Germinal center (tissue), 1 donor: ENCODE measurements around the gene CMIP.

ENCODE experiments used
- DNase-seq: peaks from one replicate; pipeline ENCODE4 v3.0.0; 2012; ENCODE audit warnings: mixed read lengths, low spot score

Gene CMIP

DNA sequence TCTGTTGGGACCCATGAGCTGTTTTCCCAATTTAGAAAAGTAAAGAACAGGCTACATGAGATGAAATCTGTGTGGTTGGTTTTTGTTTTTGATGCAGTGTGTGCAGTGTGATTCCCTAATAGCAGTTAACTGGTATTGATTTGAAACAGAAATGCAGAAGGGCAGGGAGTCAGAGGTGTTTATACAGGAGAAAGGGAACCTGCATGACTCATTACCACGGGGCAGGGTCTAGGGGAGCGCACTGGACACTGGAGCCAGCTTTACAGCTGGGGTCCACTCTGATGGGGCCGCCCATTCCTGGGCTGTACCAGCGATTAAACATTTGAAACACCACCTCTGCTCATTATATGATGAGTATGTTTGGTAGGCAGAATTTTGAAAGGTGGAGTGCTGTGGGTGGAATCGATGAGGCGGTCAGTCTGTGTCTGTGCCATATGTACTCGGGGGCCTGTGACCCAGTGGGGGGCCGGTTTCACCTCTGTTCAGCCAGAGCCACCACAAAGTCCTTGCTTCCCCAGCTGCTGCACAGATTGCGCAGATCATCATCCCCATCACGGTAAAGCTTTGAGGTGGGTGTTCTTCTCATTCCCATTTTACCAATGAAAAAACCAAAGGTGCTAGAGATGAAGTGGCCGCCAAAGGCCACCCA is 142.5 kb downstream of the CMIP start:
- DNase-seq, result no peak

GRCh38 chr16:81587626-81588160 is 143.1 kb downstream of the CMIP start:
- no peak for DNase-seq

- DNase-seq, result no peak
Measured at GRCh38 chr16:81588326-81589081, 143.9 kb downstream of the CMIP start.

- DNase-seq, result no peak
Measured at GRCh38 chr16:81589975-81590650, 145.5 kb downstream of the CMIP start.

DNA sequence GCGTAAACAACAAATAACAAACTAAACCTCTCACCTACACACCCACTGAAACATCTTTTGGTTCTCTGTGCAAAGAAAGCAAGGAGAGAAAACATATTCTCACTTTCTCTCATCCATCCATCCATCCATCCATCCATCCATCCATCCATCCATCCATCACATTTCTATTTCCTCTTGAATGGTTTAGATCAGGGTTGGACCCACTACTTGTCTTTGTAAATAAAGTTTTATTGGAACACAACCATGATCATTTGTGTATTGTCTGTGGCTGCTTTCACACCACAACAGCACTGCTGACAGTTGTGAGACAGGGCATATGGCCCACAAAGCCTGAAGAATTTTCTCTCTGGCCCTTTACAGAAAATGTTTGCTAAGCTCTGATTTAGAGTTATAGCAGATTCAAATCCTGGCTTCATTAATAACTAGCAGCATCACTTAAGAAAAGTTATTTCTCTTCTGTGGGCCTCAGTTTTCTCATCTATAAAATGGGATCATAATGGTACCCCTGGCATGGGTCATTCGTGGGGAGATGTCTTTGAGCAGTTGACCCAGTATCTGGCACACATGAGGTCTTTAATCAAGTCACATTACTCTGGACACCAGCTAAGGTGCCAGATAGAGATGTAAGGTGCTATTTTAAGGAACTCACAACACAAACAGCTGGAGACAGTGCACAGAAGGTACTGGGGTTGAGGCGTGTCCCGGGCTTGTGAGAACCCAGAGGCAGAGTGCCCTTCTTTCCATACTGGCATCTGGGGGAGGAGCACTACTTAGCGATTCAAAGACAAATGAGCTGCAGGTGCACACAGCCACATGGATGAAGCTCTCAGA is 146.3 kb downstream of the CMIP start:
- no peak for DNase-seq

- no peak for DNase-seq
Measured at GRCh38 chr16:81591545-81591870, 146.9 kb downstream of the CMIP start.

- no peak for DNase-seq
Measured at GRCh38 chr16:81592353-81592866, 147.8 kb downstream of the CMIP start.

- no peak for DNase-seq
Measured at GRCh38 chr16:81593481-81593880, 148.9 kb downstream of the CMIP start.

GRCh38 chr16:81595629-81596292 is 151.2 kb downstream of the CMIP start:
- DNase-seq, result no peak

DNA sequence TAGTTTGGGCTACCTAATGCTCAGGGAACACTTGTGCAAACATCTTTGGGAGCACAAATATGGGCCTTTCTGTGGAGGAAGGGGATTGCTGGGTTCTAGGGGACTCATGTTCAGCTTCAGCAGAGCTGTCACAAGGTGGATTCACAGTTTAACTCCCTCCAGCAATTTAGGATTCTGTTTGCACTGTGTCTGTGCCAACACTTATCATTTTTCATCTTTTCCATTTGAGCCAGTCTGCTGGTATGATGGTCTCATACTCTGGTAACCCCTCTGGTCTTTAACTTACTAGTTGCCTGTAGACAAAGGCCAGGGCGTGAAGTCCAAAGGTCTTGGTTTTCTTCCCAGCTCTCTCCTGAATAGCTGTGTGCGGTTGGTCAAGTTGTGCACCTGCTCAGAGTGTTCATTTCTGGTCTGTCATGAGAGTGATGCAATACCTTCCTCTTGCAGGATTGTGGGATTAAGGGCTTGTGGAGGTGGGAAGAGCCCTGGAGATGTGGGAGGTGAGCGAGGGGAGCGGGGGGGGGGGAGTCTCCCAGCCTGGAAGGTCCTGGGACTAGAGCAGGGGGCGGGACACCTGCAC is 152.6 kb downstream of the CMIP start:
- DNase-seq, result no peak

DNA sequence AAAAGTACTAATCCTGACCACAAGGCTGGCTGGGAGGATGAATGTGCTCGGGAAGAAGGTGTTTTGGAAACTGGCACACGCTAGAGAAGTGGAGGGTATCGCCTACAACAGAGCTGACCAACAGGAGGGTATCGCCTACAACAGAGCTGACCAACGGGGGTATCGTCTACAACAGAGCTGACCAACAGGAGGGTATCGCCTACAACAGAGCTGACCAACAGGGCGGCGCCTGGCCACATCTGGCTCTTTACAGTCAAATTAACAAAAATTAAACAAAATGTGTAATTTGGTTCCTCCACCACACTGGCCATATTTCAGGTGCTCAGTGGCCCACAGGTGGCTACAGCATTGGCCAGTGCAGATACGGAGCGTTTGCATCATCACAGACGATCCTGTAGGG is 153.5 kb downstream of the CMIP start:
- DNase-seq, result no peak

DNA sequence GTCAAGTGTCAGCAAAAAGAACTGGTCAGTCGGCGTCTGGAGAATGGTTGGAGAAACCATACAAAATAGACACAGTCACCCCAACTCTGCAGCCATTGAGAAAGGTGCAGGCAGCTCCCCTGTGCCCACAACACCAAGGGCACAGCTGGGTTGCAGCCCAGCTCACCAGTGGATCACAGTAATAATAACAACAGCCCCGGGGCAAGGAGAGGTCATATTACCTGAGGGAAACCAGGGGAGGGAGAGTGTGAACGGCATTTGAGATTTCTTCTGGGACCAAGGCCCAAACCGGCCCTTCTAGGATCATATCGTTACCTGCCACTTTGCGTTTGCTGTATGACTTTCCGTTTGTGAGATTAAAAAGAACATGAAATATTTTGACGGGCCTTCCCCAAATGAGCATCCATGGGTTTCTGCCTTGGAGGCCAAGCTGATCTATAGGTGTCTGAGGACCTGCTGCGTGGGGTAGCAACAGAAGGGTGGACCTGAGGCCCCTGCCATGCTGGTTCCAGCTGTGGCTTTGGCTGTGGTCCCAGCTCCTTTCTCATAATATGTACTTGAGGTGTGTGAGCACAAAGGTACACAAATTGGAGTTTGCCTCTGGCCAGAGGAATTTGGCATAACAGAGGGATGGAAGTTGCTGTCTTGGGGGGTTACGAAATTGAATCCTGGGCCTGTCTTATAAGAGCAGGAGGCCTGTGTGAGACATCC is 154.6 kb downstream of the CMIP start:
- no peak for DNase-seq

GRCh38 chr16:81600275-81600674 is 155.7 kb downstream of the CMIP start:
- DNase-seq, result no peak

- no peak for DNase-seq
Measured at GRCh38 chr16:81601008-81601428, 156.4 kb downstream of the CMIP start.

DNA sequence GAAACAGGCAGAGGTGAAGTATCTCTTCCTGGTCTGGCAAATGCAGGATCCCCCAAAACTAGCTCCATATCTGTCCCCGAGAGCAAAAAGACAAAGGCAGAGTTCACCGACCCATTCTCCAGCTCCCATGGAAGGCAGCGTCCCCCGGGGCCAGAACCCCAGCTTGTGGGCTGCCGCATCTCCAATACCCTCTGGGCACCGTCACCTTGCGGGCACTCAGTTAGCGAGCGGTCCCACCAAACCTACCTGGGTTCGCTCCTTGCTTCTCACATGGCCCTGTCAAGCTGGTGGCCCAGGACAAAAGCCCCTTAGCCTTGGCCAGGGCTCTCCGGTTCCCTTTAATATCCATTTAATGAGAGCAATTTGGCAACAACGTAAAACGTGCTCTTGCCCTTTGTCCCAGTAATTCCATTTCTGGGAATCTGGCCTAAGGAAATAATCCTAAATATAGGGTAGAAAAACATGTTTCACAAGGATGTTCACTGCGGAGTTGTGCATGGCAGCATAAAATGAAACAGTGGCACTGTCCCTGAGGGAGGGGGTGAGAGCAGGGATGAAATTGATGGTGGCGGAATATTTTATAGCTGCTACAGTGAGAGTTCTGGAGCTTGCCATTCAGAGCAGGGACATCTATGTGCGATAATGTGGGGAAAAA is 157.1 kb downstream of the CMIP start:
- DNase-seq, result no peak

DNA sequence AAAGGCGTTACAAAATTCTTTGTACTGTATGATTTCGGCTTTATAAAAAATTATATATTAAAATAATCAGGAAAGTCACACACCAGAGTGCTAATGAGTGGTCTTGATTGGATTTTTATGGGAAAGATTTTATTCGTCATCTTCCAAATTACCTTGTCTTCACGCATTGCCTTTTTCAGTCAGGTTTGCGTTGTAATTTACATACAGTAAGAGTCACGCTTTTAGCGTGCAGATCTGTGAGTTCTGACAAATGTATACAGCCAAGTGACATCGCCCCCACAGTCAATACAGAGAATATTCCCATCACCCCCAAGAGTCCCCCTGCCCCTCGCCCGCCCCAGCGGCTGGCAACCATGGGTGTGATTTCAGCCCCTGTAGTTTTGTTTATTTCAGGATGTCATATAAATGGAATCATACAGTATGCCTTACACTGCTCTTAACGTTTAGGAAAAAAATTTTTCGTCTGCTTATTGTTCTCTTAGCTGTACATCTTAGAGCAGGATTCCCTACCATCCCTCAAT is 157.7 kb downstream of the CMIP start:
- DNase-seq, result no peak

DNA sequence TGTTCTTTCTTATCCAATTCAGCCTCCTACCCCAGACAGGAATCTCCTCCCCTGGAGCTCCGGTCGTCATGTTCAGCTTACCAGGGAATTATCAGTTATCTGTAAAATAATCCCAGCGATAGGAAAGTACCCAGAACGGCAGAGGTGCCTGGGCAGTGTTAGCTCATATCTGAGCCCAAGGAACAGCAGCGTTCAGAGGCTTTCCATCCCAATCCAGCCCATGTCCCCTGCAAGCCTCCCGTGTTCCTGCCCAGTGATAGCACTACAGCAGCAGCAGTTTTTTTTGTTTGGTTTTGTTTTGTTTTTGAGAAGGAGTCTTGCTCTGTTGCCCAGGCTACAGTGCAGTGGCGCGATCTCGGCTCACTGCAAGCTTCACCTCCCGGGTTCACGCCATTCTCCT is 158.2 kb downstream of the CMIP start:
- DNase-seq, result no peak

DNA sequence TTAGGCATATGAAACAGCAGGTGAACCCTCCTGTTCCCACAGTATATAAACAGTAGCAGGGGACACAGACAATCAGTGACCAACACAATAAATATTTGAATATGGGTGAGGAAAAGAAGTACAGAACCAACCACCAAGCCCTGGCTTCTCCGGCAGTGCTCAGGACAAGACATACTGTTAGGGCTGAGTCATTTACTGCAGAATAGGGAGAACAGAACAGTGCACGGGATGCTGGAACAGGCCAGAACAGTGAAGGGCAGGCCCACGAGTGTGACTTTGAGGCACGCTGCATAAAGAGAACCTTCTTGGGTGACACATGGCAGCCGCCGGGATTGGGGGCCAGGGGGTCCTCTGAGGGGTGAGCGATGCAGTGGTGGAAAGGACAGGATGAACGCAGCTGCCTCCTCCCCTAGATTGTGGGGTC is 160.4 kb downstream of the CMIP start:
- no peak for DNase-seq

DNA sequence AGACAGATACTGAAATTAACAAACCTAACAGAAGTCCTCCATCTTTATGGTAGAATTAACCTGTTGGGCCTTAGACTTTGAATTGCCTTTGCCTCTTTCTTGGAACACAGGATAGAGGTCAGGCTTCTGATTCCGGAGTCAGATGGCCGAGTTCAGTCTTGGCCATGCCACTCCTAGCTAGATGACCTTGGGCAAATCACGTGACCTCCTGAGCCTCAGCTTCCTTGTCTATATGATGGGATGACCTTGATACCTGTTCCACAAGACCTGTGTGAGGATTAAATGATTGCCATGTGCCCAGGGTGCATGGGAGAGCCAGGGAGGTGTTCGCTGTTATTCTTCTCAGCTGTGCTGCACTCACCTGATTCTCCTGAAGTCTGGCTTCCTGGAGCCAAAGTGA is 161.4 kb downstream of the CMIP start:
- DNase-seq, result no peak

GRCh38 chr16:81607006-81607405 is 162.4 kb downstream of the CMIP start:
- DNase-seq, result no peak
